ENCODE measurements around the gene SLC35F2. TPM values are rescaled to one million over a fixed set of nuclear protein-coding genes. Genes with fewer than 3 reads are reported as not detected.

SLC35F2 gene
- total RNA-seq, 1 experiment from 2014 or later = 74.5 TPM

DNA sequence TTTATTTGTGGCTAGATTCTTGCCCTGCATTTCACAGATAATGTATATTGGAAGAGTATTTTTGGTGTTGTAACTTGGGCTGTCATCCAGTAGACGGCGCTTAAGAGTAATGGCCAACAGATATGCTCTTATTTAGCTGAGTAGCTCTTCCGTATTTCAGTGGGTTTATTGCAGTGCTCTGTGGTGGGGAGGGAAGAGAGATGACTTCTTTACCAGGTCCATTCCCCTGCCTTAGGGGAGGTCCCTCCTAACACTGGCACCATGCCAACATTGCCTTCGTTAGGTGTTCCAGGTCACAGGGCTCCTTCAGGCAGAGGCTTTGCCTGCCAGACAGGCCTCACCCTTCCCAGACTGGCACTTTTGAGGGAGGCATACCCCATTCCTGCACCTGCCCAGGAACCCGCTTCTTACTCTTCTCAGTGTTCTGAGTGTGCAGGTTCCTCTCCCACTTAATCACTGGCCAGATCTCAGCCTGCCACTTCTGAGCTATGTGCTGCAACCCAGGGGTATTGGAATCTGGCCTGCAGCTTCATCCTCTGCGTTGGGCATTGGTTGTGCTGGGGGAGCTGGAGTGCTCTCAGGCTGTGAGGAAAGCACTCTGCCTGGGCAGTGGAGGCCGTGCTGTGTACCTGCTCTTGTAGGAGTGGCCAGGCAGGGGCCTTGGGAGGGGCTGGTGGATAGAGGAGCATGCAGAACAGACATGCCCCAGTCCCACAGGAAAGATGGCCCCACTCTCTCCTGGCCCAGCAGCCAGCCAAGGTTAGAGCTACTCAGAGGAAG, 117.4 kb downstream of the SLC35F2 start:
- DNase-seq (ENCODE audit: low spot score) = peak; percentile 55

Other genes with a start within 250 kb of the SLC35F2 start
- gene SLN, start 146.7 kb downstream of the SLC35F2 start, total RNA-seq (2014; rRNA removed; shearing (Covaris generic)) = not detected in 2 replicates
- gene RAB39A, start 69.7 kb upstream of the SLC35F2 start, total RNA-seq (2014; rRNA removed; shearing (Covaris generic)) = not detected in 2 replicates
- 26.9 and 36.6 TPM in 2 replicates for gene CUL5, start 150.1 kb upstream of the SLC35F2 start, total RNA-seq (2014; rRNA removed; shearing (Covaris generic))

Data from HT-29 (cell line).